Omental fat pad (tissue), 4 donors: Measurements from ENCODE around the gene UBE2F. TPM values are rescaled to one million over a fixed set of nuclear protein-coding genes. Genes with fewer than 3 reads are reported as not detected.

Experiments
- ATAC-seq: fragments of 150-250 bp; one replicate; pipeline ENCODE4 v1.9.1; 2016; ENCODE audit warnings: mild to moderate bottlenecking, moderate library complexity; ENCODE audit not compliant: low FRiP score
- DNase-seq: peaks from one replicate; pipeline ENCODE4 v3.0.0-alpha.2; 2019; ENCODE audit warnings: low spot score
- small RNA-seq: library from RNA; depleted of rRNA; stranded (forward); fragments of <200 nt; gene quantifications from one replicate; pipeline ENCODE3, GENCODE V24; 2016
- total RNA-seq, 4 donors: library from RNA; depleted of rRNA; stranded (reverse); fragments of >200 nt; gene quantifications; one replicate each; pipeline ENCODE4 v1.1.0, GENCODE V29; 2016
- TF ChIP-seq, protein P1 (sequence below), 3 donors: fragments of 450-650 bp; IDR thresholded peaks; one replicate each; pipeline ENCODE4 v1.5.1; 2016 to 2017; ENCODE audit warnings: antibody characterized with exemption in 3 of 3, mild to moderate bottlenecking in 3 of 3, moderate library complexity in 2 of 3

Gene UBE2F
- total RNA-seq, 4 donors from 2014 or later, result 36.3 to 59.9 (median 51.3) TPM

DNA sequence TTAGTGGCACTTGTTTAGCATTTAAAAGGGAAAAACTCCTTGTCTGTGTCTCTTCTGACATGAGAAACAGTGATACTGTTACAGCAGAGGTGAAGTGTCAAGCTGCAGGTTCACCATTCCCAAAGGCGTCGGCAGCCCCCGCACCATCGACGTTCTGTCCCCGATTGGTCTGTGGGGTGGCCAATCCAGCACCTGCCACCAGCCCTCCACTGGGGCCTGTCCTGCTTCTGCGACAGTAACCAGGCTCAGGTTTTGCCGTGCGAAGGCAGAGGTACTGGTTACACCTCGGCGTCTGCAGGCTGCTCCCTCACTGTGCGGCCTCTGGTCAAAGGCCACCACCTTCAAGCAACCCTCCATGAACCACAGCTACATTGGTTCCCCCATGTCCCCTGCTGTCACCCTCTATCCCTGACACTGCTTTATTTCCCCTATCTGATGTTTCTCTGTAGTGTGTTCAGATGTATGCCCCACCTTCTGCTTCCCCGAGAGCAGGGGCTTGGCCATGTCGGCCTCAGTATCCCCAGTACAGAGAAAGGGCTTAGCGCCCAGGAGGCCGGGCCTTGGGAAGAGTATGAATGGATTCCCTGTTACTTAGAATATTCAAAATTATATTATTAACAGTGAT, 124.7 kb downstream of the UBE2F start:
- TF ChIP-seq, protein P1, sequence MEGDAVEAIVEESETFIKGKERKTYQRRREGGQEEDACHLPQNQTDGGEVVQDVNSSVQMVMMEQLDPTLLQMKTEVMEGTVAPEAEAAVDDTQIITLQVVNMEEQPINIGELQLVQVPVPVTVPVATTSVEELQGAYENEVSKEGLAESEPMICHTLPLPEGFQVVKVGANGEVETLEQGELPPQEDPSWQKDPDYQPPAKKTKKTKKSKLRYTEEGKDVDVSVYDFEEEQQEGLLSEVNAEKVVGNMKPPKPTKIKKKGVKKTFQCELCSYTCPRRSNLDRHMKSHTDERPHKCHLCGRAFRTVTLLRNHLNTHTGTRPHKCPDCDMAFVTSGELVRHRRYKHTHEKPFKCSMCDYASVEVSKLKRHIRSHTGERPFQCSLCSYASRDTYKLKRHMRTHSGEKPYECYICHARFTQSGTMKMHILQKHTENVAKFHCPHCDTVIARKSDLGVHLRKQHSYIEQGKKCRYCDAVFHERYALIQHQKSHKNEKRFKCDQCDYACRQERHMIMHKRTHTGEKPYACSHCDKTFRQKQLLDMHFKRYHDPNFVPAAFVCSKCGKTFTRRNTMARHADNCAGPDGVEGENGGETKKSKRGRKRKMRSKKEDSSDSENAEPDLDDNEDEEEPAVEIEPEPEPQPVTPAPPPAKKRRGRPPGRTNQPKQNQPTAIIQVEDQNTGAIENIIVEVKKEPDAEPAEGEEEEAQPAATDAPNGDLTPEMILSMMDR (IDR thresholded peaks at IDR 0.05), result no peak
- DNase-seq (no peak), ATAC-seq (no peak)

Small RNA genes within 50 kb of the gene (small RNA-seq; reads per million reads assigned to genes)
- not detected for gene RNU6-1333P

Other genes starting within 250 kb of the UBE2F start
- gene RBM44, start 168.2 kb upstream of the UBE2F start, total RNA-seq, result 1 to 10 TPM; 1.1 to 2.6 (median 1.5) TPM
- gene RAMP1, start 107.4 kb upstream of the UBE2F start, total RNA-seq, result 10 to 100 TPM in 3 of 4 donors, 1 to 10 TPM in 1; 1.3 to 50.8 (median 31.5) TPM
- 10 to 100 TPM in 3 of 4 donors, 1 to 10 TPM in 1; 7.3 to 15.8 (median 12.5) TPM for gene SCLY, start 94.0 kb downstream of the UBE2F start, total RNA-seq
- gene ESPNL, start 133.3 kb downstream of the UBE2F start, total RNA-seq, result under 1 TPM; 0.19 to 0.47 (median 0.25) TPM
- gene KLHL30, start 171.7 kb downstream of the UBE2F start, total RNA-seq, result 1 to 10 TPM in 1 of 4 donors, under 1 TPM in 3; 0.28 to 1.6 (median 0.57) TPM
- gene ERFE, start 192.0 kb downstream of the UBE2F start, total RNA-seq, result 1 to 10 TPM in 2 of 4 donors, not detected in 2; 1.1 to 1.9 TPM
- gene ILKAP, start 236.7 kb downstream of the UBE2F start, total RNA-seq, result 10 to 100 TPM; 20.2 to 51.8 (median 29.7) TPM